ENCODE data around the gene GRAMD2A.

Gene GRAMD2A

GRCh38 chr15:72131922-72132321, 65.7 kb downstream of the GRAMD2A start:
- no peak for DNase-seq

- DNase-seq = no peak
Observed at GRCh38 chr15:72130272-72130671, 67.3 kb downstream of the GRAMD2A start.

GRCh38 chr15:72128359-72128758, 69.2 kb downstream of the GRAMD2A start:
- DNase-seq = no peak

GRCh38 chr15:72127724-72128322, 69.8 kb downstream of the GRAMD2A start:
- no peak for DNase-seq

- no peak for DNase-seq
Observed at GRCh38 chr15:72124218-72124617, 73.4 kb downstream of the GRAMD2A start.

GRCh38 chr15:72118017-72118978, 79.3 kb downstream of the GRAMD2A start, which contains the start of the genes MYO9A and SENP8:
MYO9A (minus strand) TSS chr15:72118150; CDS start chr15:72046563, 71,587 bp downstream.
SENP8 (plus strand) TSS chr15:72118403; CDS start chr15:72139624, 21,221 bp downstream.
- DNase-seq = peak; percentile 97 to 98 (median 98)

- DNase-seq = peak; percentile 47 to 61 (median 56)
Observed at GRCh38 chr15:72117486-72118016, 80.0 kb downstream of the GRAMD2A start.

- peak in 1 of 4 experiments; percentile 37 for DNase-seq
Observed at GRCh38 chr15:72116731-72117485, 80.7 kb downstream of the GRAMD2A start.

- no peak for DNase-seq
Observed at GRCh38 chr15:72113347-72114031, 84.1 kb downstream of the GRAMD2A start.

- DNase-seq = no peak
Observed at GRCh38 chr15:72112805-72113204, 84.8 kb downstream of the GRAMD2A start.

- no peak for DNase-seq
Observed at GRCh38 chr15:72112116-72112515, 85.5 kb downstream of the GRAMD2A start.

- DNase-seq = no peak
Observed at GRCh38 chr15:72110355-72110754, 87.2 kb downstream of the GRAMD2A start.
